Activated CD4-positive, alpha-beta memory T cell treated with anti-CD3 and anti-CD28 coated beads, Interleukin-2, amount 10 ng/mL, durations not matched to agents 7 days and 5 days (primary cell): ENCODE results near the gene DMAC2. TPM values are rescaled to one million over a fixed set of nuclear protein-coding genes. Genes with fewer than 3 reads are reported as not detected.

Source experiments
- CTCF ChIA-PET: fragments of 350-600 bp; sonication (Branson Sonifier 250); formaldehyde crosslinking; loops from one replicate; lab custom pipeline; 2021; ENCODE audit warnings: antibody characterized with exemption, inconsistent platforms; lab: Charles Lee
- POLR2A ChIA-PET: fragments of 350-600 bp; sonication (Branson Sonifier 250); formaldehyde crosslinking; loops from one replicate; lab custom pipeline; 2021; ENCODE audit warnings: antibody characterized with exemption; lab: Charles Lee
- DNase-seq: peaks from one replicate; pipeline ENCODE4 v3.0.0-alpha.2; 2020
- H3K27ac Mint-ChIP-seq: one replicate; pipeline ENCODE4 v1.8.0; 2021; ENCODE audit warnings: mild to moderate bottlenecking, mixed read lengths
- H3K27me3 Mint-ChIP-seq: one replicate; pipeline ENCODE4 v1.8.0; 2021; ENCODE audit warnings: mixed read lengths
- H3K36me3 Mint-ChIP-seq: one replicate; pipeline ENCODE4 v1.8.0; 2021; ENCODE audit warnings: low read depth, mixed read lengths
- H3K4me1 Mint-ChIP-seq: one replicate; pipeline ENCODE4 v1.8.0; 2021; ENCODE audit warnings: mixed read lengths
- H3K4me3 Mint-ChIP-seq: one replicate; pipeline ENCODE4 v1.8.0; 2021; ENCODE audit warnings: mild to moderate bottlenecking, mixed read lengths
- H3K9me3 Mint-ChIP-seq: one replicate; pipeline ENCODE4 v1.8.0; 2021; ENCODE audit warnings: mixed read lengths
- total RNA-seq, 2 experiments: library from RNA; stranded (reverse); gene quantifications; one replicate each; pipeline ENCODE4 v1.2.3, GENCODE V29; 2021

DMAC2 gene
- total RNA-seq, 2 experiments from 2014 or later, result 36.0 to 38.4 TPM

GRCh38 chr19:41426116-41426841 is 13.4 kb downstream of the DMAC2 start:
- H3K36me3 Mint-ChIP-seq, result peaks cover 21% of the 10 kb centered on the region
- H3K4me1 Mint-ChIP-seq, result peaks cover 41% of the 10 kb centered on the region
- CTCF ChIA-PET, result interaction anchor here (0.6 to 2.3 kb wide), 3 partner anchors 13 to 61 kb away, joined by 3 to 9 read pairs (median 3); partner anchors contain the start of gene DMAC2
- H3K4me3 Mint-ChIP-seq, result peak overlapping the region; percentile 80
- H3K9me3 Mint-ChIP-seq, result no peaks in the 10 kb centered on the region
- peak overlapping the region; percentile 16 for H3K27ac Mint-ChIP-seq
- H3K27me3 Mint-ChIP-seq, result no peaks in the 10 kb centered on the region
- POLR2A ChIA-PET, result interaction anchor here (1.0 to 3.9 kb wide), 3 partner anchors 13 to 118 kb away, joined by 3 to 30 read pairs (median 3); partner anchors contain the start of gene DMAC2
- no peak for DNase-seq

- Mint-ChIP-seq H3K4me1 (peaks cover 38% of the 10 kb centered on the region), H3K27ac (peak overlapping the region; percentile 68), H3K36me3 (peaks cover 18% of the 10 kb centered on the region), H3K4me3 (peak overlapping the region; percentile 8), H3K9me3 (no peaks in the 10 kb centered on the region), H3K27me3 (no peaks in the 10 kb centered on the region)
- CTCF ChIA-PET, result interaction anchor here (0.7 kb wide), 1 partner anchor 23 kb away, joined by 3 read pairs; no protein-coding TSS in a partner anchor
- DNase-seq, result no peak
- POLR2A ChIA-PET, result interaction anchor here (1.1 to 1.9 kb wide), 2 partner anchors 14 to 161 kb away, joined by 3 to 7 read pairs; partner anchors contain the start of genes DMAC2 and HNRNPUL1
These were observed 14.3 kb downstream of the DMAC2 start for GRCh38 chr19:41425174-41426115.

- ChIA-PET POLR2A (interaction anchor here (0.6 to 1.9 kb wide), 3 partner anchors 15 to 160 kb away, joined by 3 to 7 read pairs (median 4); partner anchors contain the start of genes DMAC2 and HNRNPUL1), CTCF (interaction anchor here (0.7 kb wide), 1 partner anchor 24 kb away, joined by 3 read pairs; no protein-coding TSS in a partner anchor)
- Mint-ChIP-seq H3K27ac (peak overlapping the region; percentile 68), H3K4me1 (peaks cover 38% of the 10 kb centered on the region), H3K36me3 (peaks cover 21% of the 10 kb centered on the region), H3K27me3 (no peaks in the 10 kb centered on the region), H3K9me3 (no peaks in the 10 kb centered on the region), H3K4me3 (peak overlapping the region; percentile 8)
- no peak for DNase-seq
These were observed 15.2 kb downstream of the DMAC2 start for GRCh38 chr19:41424335-41425173.

GRCh38 chr19:41422955-41423354 is 16.8 kb downstream of the DMAC2 start:
- Mint-ChIP-seq H3K27ac (no peak overlapping the region), H3K27me3 (no peaks in the 10 kb centered on the region), H3K36me3 (peaks cover 26% of the 10 kb centered on the region), H3K9me3 (no peaks in the 10 kb centered on the region), H3K4me1 (peaks cover 25% of the 10 kb centered on the region), H3K4me3 (no peak overlapping the region)
- no peak for DNase-seq
- ChIA-PET CTCF (no interaction called here), POLR2A (no interaction called here)

- no peak for DNase-seq
- Mint-ChIP-seq H3K36me3 (peaks cover 24% of the 10 kb centered on the region), H3K4me1 (peaks cover 20% of the 10 kb centered on the region), H3K9me3 (no peaks in the 10 kb centered on the region), H3K4me3 (no peak overlapping the region), H3K27me3 (no peaks in the 10 kb centered on the region), H3K27ac (no peak overlapping the region)
- ChIA-PET POLR2A (no interaction called here), CTCF (no interaction called here)
These were observed 17.3 kb downstream of the DMAC2 start for GRCh38 chr19:41422456-41422855.

- CTCF ChIA-PET, result no interaction called here
- Mint-ChIP-seq H3K4me3 (no peak overlapping the region), H3K4me1 (peaks cover 16% of the 10 kb centered on the region), H3K27ac (no peak overlapping the region), H3K36me3 (peaks cover 26% of the 10 kb centered on the region), H3K9me3 (no peaks in the 10 kb centered on the region), H3K27me3 (no peaks in the 10 kb centered on the region)
- DNase-seq, result no peak
- POLR2A ChIA-PET, result no interaction called here
These were observed 17.7 kb downstream of the DMAC2 start for GRCh38 chr19:41421973-41422372.

- DNase-seq, result no peak
- Mint-ChIP-seq H3K4me3 (no peak overlapping the region), H3K4me1 (peaks cover 10% of the 10 kb centered on the region), H3K27ac (no peak overlapping the region), H3K27me3 (no peaks in the 10 kb centered on the region), H3K9me3 (no peaks in the 10 kb centered on the region), H3K36me3 (peaks cover 25% of the 10 kb centered on the region)
- ChIA-PET POLR2A (no interaction called here), CTCF (no interaction called here)
These were observed 18.4 kb downstream of the DMAC2 start for GRCh38 chr19:41421314-41421713.

GRCh38 chr19:41420101-41420880 is 19.4 kb downstream of the DMAC2 start:
- no peaks in the 10 kb centered on the region for H3K9me3 Mint-ChIP-seq
- H3K27ac Mint-ChIP-seq, result no peak overlapping the region
- H3K4me3 Mint-ChIP-seq, result no peak overlapping the region
- ChIA-PET POLR2A (no interaction called here), CTCF (interaction anchor here (0.5 kb wide), 1 partner anchor 37 kb away, joined by 3 read pairs; no protein-coding TSS in a partner anchor)
- no peak for DNase-seq
- H3K36me3 Mint-ChIP-seq, result peaks cover 26% of the 10 kb centered on the region
- peaks cover 6% of the 10 kb centered on the region for H3K4me1 Mint-ChIP-seq
- H3K27me3 Mint-ChIP-seq, result no peaks in the 10 kb centered on the region

GRCh38 chr19:41416194-41416674 is 23.5 kb downstream of the DMAC2 start:
- H3K36me3 Mint-ChIP-seq, result peaks cover 35% of the 10 kb centered on the region
- H3K4me3 Mint-ChIP-seq, result no peak overlapping the region
- no peaks in the 10 kb centered on the region for H3K27me3 Mint-ChIP-seq
- ChIA-PET POLR2A (interaction anchor here (1.0 kb wide), 1 partner anchor 12 kb away, joined by 4 read pairs; no protein-coding TSS in a partner anchor), CTCF (no interaction called here)
- H3K4me1 Mint-ChIP-seq, result no peaks in the 10 kb centered on the region
- no peak for DNase-seq
- no peaks in the 10 kb centered on the region for H3K9me3 Mint-ChIP-seq
- H3K27ac Mint-ChIP-seq, result no peak overlapping the region

- Mint-ChIP-seq H3K9me3 (no peaks in the 10 kb centered on the region), H3K4me1 (peaks cover under 1% of the 10 kb centered on the region), H3K4me3 (no peak overlapping the region), H3K36me3 (peaks cover 35% of the 10 kb centered on the region), H3K27me3 (no peaks in the 10 kb centered on the region), H3K27ac (no peak overlapping the region)
- DNase-seq, result no peak
- POLR2A ChIA-PET, result no interaction called here
- CTCF ChIA-PET, result no interaction called here
These were observed 24.5 kb downstream of the DMAC2 start for GRCh38 chr19:41415154-41415571.

GRCh38 chr19:41414461-41414860 is 25.3 kb downstream of the DMAC2 start:
- ChIA-PET POLR2A (no interaction called here), CTCF (no interaction called here)
- H3K36me3 Mint-ChIP-seq, result peaks cover 35% of the 10 kb centered on the region
- H3K27ac Mint-ChIP-seq, result no peak overlapping the region
- no peaks in the 10 kb centered on the region for H3K27me3 Mint-ChIP-seq
- H3K4me1 Mint-ChIP-seq, result peaks cover 6% of the 10 kb centered on the region
- H3K4me3 Mint-ChIP-seq, result no peak overlapping the region
- H3K9me3 Mint-ChIP-seq, result no peaks in the 10 kb centered on the region
- DNase-seq, result no peak
